HL-60 (cell line): ENCODE data around the gene BCL2.

Experiments
- DNase-seq, 2 experiments: peaks; one replicate each; pipeline ENCODE4 v3.0.0-alpha.2; 2010 to 2020; ENCODE audit warnings: low read depth in 1 of 2, low spot score in 1 of 2
- H3K27ac ChIP-seq: fragments of 250-450 bp; sonication (Bioruptor Pico); replicated peaks from 2 replicates; pipeline ENCODE4 v1.5.1; 2020; ENCODE audit warnings: mild to moderate bottlenecking, moderate library complexity
- H3K27me3 ChIP-seq: fragments of 250-450 bp; sonication (Bioruptor Pico); 2 replicates; pipeline ENCODE4 v1.5.1; 2021; ENCODE audit warnings: mild to moderate bottlenecking, moderate library complexity; ENCODE audit not compliant: insufficient read depth, poor library complexity, severe bottlenecking
- H3K4me3 ChIP-seq: replicated peaks from 2 replicates; pipeline ENCODE4 v1.5.1; 2011; ENCODE audit warnings: mild to moderate bottlenecking, control low read depth, low read length; ENCODE audit not compliant: insufficient read depth
- GABPA ChIP-seq: IDR thresholded peaks from 2 replicates; pipeline ENCODE4 v1.6.1; 2012; ENCODE audit warnings: low read depth
- POLR2AphosphoS5 ChIP-seq: IDR thresholded peaks from 2 replicates; pipeline ENCODE4 v1.6.1; 2012; ENCODE audit warnings: low read depth
- SPI1 ChIP-seq: IDR thresholded peaks from 2 replicates; pipeline ENCODE4 v1.6.1; 2012; ENCODE audit warnings: low read depth, mild to moderate bottlenecking, borderline replicate concordance
- TF ChIP-seq, protein P1 (sequence below): IDR thresholded peaks from 2 replicates; pipeline ENCODE4 v1.6.1; 2012; ENCODE audit warnings: low read depth; ENCODE audit not compliant: insufficient replicate concordance
- TF ChIP-seq, protein P2 (sequence below): IDR thresholded peaks from one replicate; pipeline ENCODE4 v1.5.1; 2011; ENCODE audit warnings: low read length, control low read depth, inconsistent platforms; ENCODE audit not compliant: insufficient read depth

The BCL2 gene

DNA sequence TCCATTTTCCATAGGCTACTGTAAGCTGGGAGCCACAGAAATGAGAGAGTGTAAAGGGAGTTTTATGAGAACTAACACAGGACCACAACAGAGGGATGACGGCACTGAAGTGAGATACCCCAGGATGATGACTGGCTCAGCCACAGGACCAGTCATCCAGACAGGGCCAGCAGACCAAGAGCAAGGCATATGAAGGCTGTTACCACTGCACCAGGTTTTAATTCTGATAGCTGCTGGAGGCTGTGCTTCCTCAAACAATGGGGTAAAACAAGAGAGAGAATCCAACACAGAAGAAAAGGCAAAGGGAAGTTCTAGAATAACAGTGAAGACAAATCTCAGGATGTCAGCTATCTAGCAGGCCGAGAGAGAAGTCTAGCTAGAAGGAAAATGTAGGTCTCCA is 94.9 kb downstream of the BCL2 start:
- no peak overlapping the region for H3K27ac ChIP-seq
- DNase-seq = no peak
- no peak for TF ChIP-seq POLR2AphosphoS5
- no peak for TF ChIP-seq SPI1
- no peak for TF ChIP-seq GABPA
- TF ChIP-seq, protein P1, sequence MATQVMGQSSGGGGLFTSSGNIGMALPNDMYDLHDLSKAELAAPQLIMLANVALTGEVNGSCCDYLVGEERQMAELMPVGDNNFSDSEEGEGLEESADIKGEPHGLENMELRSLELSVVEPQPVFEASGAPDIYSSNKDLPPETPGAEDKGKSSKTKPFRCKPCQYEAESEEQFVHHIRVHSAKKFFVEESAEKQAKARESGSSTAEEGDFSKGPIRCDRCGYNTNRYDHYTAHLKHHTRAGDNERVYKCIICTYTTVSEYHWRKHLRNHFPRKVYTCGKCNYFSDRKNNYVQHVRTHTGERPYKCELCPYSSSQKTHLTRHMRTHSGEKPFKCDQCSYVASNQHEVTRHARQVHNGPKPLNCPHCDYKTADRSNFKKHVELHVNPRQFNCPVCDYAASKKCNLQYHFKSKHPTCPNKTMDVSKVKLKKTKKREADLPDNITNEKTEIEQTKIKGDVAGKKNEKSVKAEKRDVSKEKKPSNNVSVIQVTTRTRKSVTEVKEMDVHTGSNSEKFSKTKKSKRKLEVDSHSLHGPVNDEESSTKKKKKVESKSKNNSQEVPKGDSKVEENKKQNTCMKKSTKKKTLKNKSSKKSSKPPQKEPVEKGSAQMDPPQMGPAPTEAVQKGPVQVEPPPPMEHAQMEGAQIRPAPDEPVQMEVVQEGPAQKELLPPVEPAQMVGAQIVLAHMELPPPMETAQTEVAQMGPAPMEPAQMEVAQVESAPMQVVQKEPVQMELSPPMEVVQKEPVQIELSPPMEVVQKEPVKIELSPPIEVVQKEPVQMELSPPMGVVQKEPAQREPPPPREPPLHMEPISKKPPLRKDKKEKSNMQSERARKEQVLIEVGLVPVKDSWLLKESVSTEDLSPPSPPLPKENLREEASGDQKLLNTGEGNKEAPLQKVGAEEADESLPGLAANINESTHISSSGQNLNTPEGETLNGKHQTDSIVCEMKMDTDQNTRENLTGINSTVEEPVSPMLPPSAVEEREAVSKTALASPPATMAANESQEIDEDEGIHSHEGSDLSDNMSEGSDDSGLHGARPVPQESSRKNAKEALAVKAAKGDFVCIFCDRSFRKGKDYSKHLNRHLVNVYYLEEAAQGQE = no peak
- TF ChIP-seq, protein P2, sequence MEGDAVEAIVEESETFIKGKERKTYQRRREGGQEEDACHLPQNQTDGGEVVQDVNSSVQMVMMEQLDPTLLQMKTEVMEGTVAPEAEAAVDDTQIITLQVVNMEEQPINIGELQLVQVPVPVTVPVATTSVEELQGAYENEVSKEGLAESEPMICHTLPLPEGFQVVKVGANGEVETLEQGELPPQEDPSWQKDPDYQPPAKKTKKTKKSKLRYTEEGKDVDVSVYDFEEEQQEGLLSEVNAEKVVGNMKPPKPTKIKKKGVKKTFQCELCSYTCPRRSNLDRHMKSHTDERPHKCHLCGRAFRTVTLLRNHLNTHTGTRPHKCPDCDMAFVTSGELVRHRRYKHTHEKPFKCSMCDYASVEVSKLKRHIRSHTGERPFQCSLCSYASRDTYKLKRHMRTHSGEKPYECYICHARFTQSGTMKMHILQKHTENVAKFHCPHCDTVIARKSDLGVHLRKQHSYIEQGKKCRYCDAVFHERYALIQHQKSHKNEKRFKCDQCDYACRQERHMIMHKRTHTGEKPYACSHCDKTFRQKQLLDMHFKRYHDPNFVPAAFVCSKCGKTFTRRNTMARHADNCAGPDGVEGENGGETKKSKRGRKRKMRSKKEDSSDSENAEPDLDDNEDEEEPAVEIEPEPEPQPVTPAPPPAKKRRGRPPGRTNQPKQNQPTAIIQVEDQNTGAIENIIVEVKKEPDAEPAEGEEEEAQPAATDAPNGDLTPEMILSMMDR = no peak
- no peak overlapping the region for H3K4me3 ChIP-seq
- H3K27me3 ChIP-seq = no peaks in the 10 kb centered on the region

DNA sequence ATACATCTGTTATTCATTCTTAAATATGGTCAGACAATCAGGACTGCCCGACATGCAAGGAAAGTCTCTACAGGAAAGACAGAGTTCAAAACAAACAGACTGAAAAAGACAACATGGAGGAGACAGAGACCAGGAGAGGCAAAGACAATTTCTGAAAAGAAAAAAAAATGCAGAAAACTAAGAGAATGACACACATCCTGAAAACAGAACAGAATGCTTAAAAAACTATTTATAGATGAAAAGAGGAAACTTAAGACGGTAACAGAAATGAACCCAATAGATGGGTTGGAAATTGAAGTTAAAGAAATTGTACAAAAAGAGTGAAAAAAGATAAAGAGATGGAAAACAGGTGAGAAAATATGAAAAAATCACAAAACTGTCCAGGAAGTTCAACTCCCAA is 95.7 kb downstream of the BCL2 start:
- no peak overlapping the region for H3K27ac ChIP-seq

DNA sequence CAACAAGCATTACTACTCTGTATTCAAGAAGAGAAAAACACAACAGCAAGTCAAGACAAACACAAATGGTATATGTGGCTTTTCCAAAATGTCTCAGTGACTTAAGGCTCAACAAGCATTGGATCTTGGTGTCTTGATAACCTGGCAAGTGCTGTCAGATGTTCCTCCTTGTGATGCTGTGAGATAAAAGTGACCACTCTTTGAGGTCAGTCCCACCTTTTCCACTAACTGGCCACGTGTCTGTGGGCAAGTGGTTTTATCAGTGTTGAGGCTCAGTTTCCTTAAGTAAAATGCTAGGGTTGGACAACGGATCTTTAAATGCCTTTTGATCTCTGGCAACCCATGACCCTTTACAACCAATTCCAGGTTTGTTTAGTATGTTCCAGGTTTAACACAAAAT is 98.7 kb downstream of the BCL2 start:
- Histone ChIP-seq H3K4me3 (no peak overlapping the region), H3K27ac (no peak overlapping the region), H3K27me3 (no peaks in the 10 kb centered on the region)
- no peak for TF ChIP-seq SPI1
- TF ChIP-seq, protein P1 = no peak
- no peak for DNase-seq

More for the DNA sequence above, 95.7 kb downstream of the BCL2 start:
- no peak for DNase-seq
- Histone ChIP-seq H3K27me3 (no peaks in the 10 kb centered on the region), H3K4me3 (no peak overlapping the region)
- TF ChIP-seq GABPA (no peak), POLR2AphosphoS5 (no peak), SPI1 (no peak)
- TF ChIP-seq, protein P1 = no peak
- TF ChIP-seq, protein P2 = no peak

DNA sequence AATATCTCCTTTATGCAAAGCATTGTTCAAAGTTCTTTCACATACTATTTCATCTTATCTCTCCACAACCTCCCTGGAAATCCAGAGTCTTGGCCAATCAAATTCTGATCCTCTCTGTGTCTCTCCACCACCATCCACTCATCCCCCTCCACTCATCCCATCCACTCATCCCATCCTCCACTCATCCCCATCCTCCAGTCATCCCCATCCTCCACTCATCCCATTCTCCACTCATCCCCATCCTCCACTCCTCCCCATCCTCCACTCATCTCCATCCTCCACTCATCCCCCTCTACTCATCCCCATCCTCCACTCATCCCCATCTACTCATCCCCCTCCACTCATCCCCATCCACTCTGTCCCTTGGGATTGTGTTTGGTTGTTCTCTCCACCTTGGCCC is 101.1 kb downstream of the BCL2 start:
- H3K27me3 ChIP-seq = no peaks in the 10 kb centered on the region

More for the DNA sequence above, 101.1 kb downstream of the BCL2 start:
- DNase-seq = no peak
- TF ChIP-seq GABPA (no peak), POLR2AphosphoS5 (no peak), SPI1 (no peak)
- TF ChIP-seq, protein P1 = no peak
- TF ChIP-seq, protein P2 = no peak
- H3K27ac ChIP-seq = no peak overlapping the region
- H3K4me3 ChIP-seq = no peak overlapping the region
